Loucy (cell line): ENCODE results near the gene UNKL.

ENCODE experiments used
- H2AFZ ChIP-seq: fragments of 200-600 bp; sonication (generic); 2 replicates; pipeline ENCODE4 v1.6.0; 2016; ENCODE audit warnings: antibody characterized with exemption, mild to moderate bottlenecking, low read length, moderate library complexity
- H3F3A ChIP-seq: fragments of 200-600 bp; 2 replicates; pipeline ENCODE4 v1.6.0; 2016; ENCODE audit warnings: antibody characterized with exemption, low read depth, mild to moderate bottlenecking
- H3K27me3 ChIP-seq: fragments of 200-600 bp; sonication (generic); 2 replicates; pipeline ENCODE4 v1.6.1; 2014; ENCODE audit warnings: low read length, mild to moderate bottlenecking; ENCODE audit not compliant: insufficient read depth, poor library complexity, severe bottlenecking
- H3K36me3 ChIP-seq: fragments of 200-600 bp; sonication (generic); 2 replicates; pipeline ENCODE4 v1.6.1; 2016; ENCODE audit warnings: low read length; ENCODE audit not compliant: insufficient read depth
- H3K4me1 ChIP-seq: fragments of 200-600 bp; sonication (generic); 2 replicates; pipeline ENCODE4 v1.5.1; 2014; ENCODE audit warnings: low read length, mild to moderate bottlenecking; ENCODE audit not compliant: insufficient read depth, poor library complexity, severe bottlenecking
- H3K4me2 ChIP-seq: fragments of 200-600 bp; sonication (generic); 2 replicates; pipeline ENCODE4 v1.6.0; 2014; ENCODE audit warnings: antibody characterized with exemption, low read length, low read depth, mild to moderate bottlenecking; ENCODE audit not compliant: poor library complexity, severe bottlenecking
- H3K4me3 ChIP-seq: fragments of 200-600 bp; sonication (generic); 2 replicates; pipeline ENCODE4 v1.5.1; 2014; ENCODE audit warnings: low read length, mild to moderate bottlenecking, mixed read lengths; ENCODE audit not compliant: poor library complexity, severe bottlenecking
- H3K79me2 ChIP-seq: fragments of 200-600 bp; sonication (generic); 2 replicates; pipeline ENCODE4 v1.6.1; 2014; ENCODE audit warnings: low read length; ENCODE audit not compliant: insufficient read depth
- H3K9ac ChIP-seq: fragments of 200-600 bp; sonication (generic); 2 replicates; pipeline ENCODE4 v1.6.0; 2014; ENCODE audit warnings: mild to moderate bottlenecking, low read depth, low read length, moderate library complexity; ENCODE audit not compliant: poor library complexity, severe bottlenecking
- H3K9me2 ChIP-seq: fragments of 200-600 bp; sonication (generic); replicated peaks from 2 replicates; pipeline ENCODE4 v1.6.1; 2016; ENCODE audit warnings: low read depth, low read length, mixed read lengths
- H3K9me3 ChIP-seq: fragments of 200-600 bp; sonication (generic); 2 replicates; pipeline ENCODE4 v1.6.1; 2014; ENCODE audit warnings: mild to moderate bottlenecking, antibody characterized with exemption, low read length, low read depth; ENCODE audit not compliant: insufficient read depth
- H4K20me1 ChIP-seq: fragments of 200-600 bp; sonication (generic); 2 replicates; pipeline ENCODE4 v1.6.0; 2014; ENCODE audit warnings: antibody characterized with exemption, low read length, mild to moderate bottlenecking; ENCODE audit not compliant: insufficient read depth, poor library complexity, severe bottlenecking
- EZH2phosphoT487 ChIP-seq: fragments of 200-600 bp; IDR thresholded peaks from 2 replicates; pipeline ENCODE4 v1.6.1; 2018; ENCODE audit warnings: antibody characterized with exemption, mild to moderate bottlenecking, moderate library complexity, borderline replicate concordance
- TF ChIP-seq, protein P1 (sequence below): fragments of 200-600 bp; sonication (generic); conservative IDR thresholded peaks from 2 replicates; pipeline ENCODE4 v1.5.1; 2014; ENCODE audit warnings: mild to moderate bottlenecking, antibody characterized with exemption, low read length

Gene UNKL

DNA sequence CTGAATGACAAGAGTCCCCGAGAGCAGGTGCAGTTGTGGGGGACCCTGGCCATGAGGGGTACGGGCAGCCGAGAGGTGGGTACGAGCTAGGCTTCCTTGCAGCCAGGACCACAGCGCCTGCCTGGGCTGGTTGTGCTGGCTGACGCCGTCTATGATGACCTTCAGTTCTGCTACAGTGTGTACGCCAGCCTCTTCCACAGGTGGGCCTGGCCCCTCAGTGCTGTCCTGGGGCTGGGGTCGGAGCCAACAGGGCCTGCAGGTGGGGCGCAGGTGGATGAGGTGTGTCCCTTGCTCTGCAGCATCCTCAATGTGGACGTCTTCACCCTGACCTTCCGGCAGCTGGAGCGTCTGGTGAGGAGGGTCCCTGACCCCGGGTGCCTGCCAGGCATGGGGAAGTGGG, 70.0 kb downstream of the UNKL start:
- Histone ChIP-seq H2AFZ (no peak overlapping the region), H3K4me2 (no peak overlapping the region), H4K20me1 (no peaks in the 10 kb centered on the region), H3K4me3 (no peak overlapping the region), H3K36me3 (no peaks in the 10 kb centered on the region), H3K9me2 (no peaks in the 10 kb centered on the region), H3K9ac (no peak overlapping the region), H3K79me2 (no peaks in the 10 kb centered on the region), H3K9me3 (no peaks in the 10 kb centered on the region), H3F3A (no peaks in the 10 kb centered on the region), H3K4me1 (peaks cover 4% of the 10 kb centered on the region), H3K27me3 (no peaks in the 10 kb centered on the region)
- TF ChIP-seq EZH2phosphoT487, result no peak
- TF ChIP-seq, protein P1, sequence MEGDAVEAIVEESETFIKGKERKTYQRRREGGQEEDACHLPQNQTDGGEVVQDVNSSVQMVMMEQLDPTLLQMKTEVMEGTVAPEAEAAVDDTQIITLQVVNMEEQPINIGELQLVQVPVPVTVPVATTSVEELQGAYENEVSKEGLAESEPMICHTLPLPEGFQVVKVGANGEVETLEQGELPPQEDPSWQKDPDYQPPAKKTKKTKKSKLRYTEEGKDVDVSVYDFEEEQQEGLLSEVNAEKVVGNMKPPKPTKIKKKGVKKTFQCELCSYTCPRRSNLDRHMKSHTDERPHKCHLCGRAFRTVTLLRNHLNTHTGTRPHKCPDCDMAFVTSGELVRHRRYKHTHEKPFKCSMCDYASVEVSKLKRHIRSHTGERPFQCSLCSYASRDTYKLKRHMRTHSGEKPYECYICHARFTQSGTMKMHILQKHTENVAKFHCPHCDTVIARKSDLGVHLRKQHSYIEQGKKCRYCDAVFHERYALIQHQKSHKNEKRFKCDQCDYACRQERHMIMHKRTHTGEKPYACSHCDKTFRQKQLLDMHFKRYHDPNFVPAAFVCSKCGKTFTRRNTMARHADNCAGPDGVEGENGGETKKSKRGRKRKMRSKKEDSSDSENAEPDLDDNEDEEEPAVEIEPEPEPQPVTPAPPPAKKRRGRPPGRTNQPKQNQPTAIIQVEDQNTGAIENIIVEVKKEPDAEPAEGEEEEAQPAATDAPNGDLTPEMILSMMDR, result no peak

DNA sequence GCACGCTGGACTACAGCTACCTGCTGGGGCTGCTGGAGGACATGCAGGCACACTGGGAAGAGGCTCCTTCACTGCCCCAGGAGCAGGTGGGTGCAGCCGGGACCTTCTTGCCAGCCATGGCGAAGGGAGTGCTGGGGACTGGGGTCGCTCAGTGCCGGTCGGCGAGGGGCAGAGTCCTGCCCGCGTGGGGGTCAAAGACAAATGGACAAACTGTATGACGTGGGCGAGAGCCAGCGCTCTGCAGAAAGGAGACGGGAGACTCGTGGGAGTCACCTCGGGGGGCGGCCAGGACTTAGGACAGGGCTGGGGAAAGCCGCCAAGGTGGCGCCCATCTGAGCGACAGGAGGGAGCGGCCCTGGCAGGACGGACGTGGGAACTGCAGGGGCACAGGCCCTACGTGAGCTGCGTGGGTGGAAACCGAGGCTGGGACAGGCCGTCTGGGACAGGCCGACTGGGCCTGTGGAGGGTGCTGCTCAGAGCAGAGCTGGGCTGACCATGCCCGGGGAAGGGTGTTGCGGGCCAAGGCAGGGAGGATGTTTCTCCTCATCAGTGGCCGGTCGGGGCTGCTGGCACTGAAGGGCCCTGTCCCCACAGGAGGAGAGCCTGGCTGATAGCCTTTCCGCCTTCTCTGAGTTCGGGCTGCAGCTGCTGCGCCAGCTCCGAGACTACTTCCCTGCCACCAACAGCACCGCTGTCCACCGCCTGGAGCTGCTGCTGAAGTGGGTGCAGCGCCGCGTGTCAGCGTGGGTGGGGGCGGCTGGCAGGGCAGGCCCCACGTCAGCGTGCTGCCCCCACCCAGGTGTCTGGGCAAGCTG, 70.9 kb downstream of the UNKL start:
- Histone ChIP-seq H2AFZ (no peak overlapping the region), H3F3A (no peaks in the 10 kb centered on the region), H3K27me3 (no peaks in the 10 kb centered on the region), H3K4me1 (peaks cover 4% of the 10 kb centered on the region), H3K36me3 (no peaks in the 10 kb centered on the region), H3K9me2 (no peaks in the 10 kb centered on the region), H3K9ac (no peak overlapping the region), H3K9me3 (no peaks in the 10 kb centered on the region), H4K20me1 (no peaks in the 10 kb centered on the region), H3K4me3 (no peak overlapping the region), H3K4me2 (no peak overlapping the region), H3K79me2 (no peaks in the 10 kb centered on the region)
- TF ChIP-seq EZH2phosphoT487, result no peak
- TF ChIP-seq, protein P1, result no peak

DNA sequence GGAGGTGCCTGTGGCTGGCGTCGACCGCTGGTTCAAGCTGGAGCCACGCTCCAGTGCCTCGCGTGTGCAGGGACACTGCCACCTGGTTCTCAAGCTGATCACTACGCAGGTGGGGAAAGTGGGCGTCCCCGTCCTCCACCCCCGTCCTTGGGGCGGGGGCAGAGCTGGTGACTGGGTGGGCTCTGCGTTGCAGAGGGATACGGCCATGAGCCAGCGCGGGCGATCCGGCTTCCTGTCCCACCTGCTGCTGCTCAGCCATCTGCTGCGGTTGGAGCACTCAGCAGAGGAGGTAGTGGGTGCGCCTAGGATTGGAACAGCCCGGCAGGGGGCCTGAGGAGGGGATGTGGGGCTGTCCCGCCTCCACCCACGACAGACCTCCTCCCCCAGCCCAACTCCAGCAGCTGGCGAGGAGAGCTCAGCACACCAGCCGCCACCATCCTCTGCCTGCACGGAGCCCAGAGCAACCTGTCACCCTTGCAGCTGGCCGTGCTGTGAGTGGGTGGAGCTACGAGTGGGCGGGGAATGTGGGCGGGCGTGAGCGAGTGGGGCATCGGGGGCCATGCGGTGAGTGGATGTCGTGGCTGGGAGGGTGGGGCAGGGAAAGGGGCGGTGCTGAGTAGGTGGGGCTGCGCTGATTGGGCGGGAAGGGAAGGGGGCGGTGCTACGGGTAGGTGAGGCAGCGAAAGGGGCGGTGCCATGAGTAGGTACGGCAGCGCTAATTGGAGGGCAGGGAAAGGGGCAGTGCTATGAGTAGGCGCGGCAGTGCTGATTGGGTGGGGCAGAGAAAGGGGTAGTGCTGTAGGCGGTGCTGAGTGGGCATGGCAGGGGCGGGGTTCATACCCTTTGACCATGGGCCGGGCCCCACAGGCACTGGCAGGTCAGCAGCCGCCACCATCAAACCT, 71.7 kb downstream of the UNKL start:
- Histone ChIP-seq H3K79me2 (no peaks in the 10 kb centered on the region), H3K27me3 (no peaks in the 10 kb centered on the region), H3F3A (no peaks in the 10 kb centered on the region), H3K4me2 (peak overlapping the region; percentile 57), H4K20me1 (no peaks in the 10 kb centered on the region), H3K9me2 (no peaks in the 10 kb centered on the region), H3K36me3 (no peaks in the 10 kb centered on the region), H3K4me3 (peak overlapping the region; percentile 62), H3K4me1 (peaks cover 4% of the 10 kb centered on the region), H3K9me3 (no peaks in the 10 kb centered on the region), H2AFZ (no peak overlapping the region), H3K9ac (no peak overlapping the region)
- TF ChIP-seq EZH2phosphoT487, result no peak
- TF ChIP-seq, protein P1, result no peak
